Stimulated activated CD4-positive, alpha-beta T cell treated with anti-CD3 and anti-CD28 coated beads, Interleukin-12 subunit alpha, Interleukin-12 subunit beta, amount 100 ng/mL, for 24 hours (primary cell): ENCODE results near the gene SPINK13.
"Not testable (repeated sequence)": the region's sequence is repeated elsewhere in the genome, so short reads cannot be mapped to it uniquely, and the experiment has no call there.

ENCODE experiments used
- DNase-seq, 2 experiments: peaks; one replicate each; pipeline ENCODE4 v3.0.0-alpha.2; 2020; ENCODE audit warnings: low read depth in 2 of 2

The SPINK13 gene, protein sequence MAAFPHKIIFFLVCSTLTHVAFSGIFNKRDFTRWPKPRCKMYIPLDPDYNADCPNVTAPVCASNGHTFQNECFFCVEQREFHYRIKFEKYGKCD

GRCh38 chr5:148268566-148268965 lies at the start of gene SPINK13:
Gene SPINK13 (plus strand): TSS chr5:148268794. CDS start chr5:148270073, 1,279 bp downstream.
- DNase-seq, result no peak

DNA sequence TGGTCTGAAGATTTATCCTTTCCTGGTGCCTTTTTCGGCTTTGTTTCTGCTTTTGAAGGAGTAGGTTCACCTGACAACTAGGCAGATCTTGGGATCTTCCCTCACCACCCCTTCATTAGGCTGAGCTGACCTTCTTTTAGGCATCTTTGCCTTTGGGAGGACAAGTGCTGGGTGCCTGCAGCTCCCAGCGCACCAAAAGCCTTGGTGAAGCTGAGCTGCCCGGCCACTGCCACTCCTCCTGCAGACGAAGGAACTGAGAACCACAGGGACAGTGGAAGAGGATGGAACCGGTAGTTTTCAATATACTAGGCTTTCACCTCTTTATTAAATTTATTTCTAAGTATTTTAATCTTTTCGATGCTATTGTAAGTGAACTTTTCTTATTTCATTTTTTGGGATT lies 47.1 kb upstream of the SPINK13 start:
- no peak for DNase-seq

GRCh38 chr5:148224117-148224742 lies 44.4 kb upstream of the SPINK13 start:
- DNase-seq, result no peak

- DNase-seq, result no peak
Measured at GRCh38 chr5:148228392-148228984, 40.1 kb upstream of the SPINK13 start.

DNA sequence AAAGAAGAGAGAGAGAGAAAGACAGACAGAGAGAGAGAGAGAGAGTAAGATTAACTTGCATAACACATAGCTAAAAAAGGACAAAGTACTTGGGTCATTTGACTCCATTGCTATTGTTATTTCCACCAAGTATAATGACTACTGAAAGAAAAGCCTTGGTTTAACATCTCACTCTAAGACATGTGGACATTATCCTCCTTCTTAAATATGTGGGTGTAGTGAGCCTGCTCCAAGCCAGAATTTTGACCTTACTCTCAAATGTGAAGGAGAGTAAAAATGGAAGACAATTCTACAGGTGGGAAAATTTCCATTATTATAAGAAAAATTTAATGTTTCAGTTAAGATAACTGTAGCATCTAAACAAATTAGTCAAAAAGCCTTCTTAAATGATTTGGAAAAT lies 38.8 kb upstream of the SPINK13 start:
- no peak for DNase-seq

- DNase-seq, result no peak
Measured at GRCh38 chr5:148230240-148230639, 38.4 kb upstream of the SPINK13 start.

DNA sequence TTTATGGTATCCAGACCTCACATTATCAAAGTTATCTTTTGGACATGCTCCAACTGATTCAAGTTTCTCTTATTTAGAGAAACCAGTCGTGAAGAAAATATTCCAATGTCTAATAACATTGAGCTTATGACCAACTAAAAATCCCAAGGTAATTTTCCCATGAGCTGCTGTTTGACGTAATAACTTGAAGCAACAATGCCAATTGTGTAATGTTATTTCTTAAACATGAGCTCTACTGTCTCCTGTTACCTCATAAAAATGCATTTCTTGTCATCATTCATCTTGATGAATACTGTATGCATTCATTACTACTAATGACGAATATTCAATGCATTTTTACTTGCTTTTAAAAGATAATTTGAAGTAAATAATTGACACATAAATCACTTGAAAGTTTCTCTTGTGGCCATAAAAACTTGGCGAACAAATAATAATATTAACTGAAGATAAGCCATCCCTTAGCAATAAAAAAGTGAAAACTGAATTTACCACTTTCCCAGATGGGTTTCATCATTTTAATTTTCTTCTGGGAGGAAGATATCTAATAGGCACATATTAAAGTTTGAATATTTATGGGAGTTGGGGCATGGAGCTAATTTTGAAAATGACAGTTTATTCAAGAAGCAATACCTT lies 30.7 kb upstream of the SPINK13 start:
- no peak for DNase-seq

GRCh38 chr5:148238418-148238794 lies 30.2 kb upstream of the SPINK13 start, which contains the start of gene MARCOL:
Gene MARCOL (plus strand): TSS chr5:148238525. CDS start chr5:148238598, 73 bp downstream.
- DNase-seq, result no peak

- no peak for DNase-seq
Measured at GRCh38 chr5:148248894-148249293, 19.7 kb upstream of the SPINK13 start.

DNA sequence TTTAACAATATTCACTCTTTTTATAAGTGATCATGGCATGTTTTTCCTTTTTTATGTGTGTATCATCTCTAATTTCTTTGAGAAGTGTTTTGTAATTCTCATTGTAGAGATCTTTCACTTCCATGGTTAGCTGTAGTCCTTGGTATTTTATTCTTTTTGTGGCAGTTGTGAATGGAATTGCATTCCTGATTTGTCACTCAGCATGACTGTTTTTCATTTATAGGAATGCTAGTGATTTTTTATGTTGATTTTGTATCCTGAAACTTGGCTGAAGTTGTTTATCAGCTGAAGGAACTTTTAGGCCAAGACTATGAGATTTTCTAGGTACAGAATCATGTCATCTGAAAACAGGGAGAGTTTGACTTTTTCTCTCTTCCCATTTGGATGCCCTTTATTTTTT lies 13.1 kb upstream of the SPINK13 start:
- DNase-seq, result no peak

DNA sequence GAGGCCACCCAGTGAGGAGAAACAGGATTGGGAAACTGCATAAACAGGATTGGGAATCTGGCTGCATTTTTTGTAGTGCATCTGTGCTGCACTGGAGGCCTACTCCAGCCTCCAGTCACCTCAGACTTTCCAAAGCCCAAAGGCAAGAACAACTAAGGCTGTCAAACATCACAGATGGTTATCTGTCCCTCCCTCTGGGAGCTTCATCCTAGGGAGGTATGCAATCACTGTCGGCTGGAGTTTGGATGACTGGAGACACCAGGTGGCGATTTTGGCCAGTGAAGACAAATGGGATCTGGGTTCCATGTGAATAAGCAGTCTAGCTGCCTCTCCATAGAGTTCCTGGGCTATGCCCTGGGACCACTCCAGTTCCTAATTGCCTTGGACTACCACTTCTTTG lies 9.3 kb upstream of the SPINK13 start:
- no peak for DNase-seq

- no peak for DNase-seq
Measured at GRCh38 chr5:148261221-148261620, 7.4 kb upstream of the SPINK13 start.

DNA sequence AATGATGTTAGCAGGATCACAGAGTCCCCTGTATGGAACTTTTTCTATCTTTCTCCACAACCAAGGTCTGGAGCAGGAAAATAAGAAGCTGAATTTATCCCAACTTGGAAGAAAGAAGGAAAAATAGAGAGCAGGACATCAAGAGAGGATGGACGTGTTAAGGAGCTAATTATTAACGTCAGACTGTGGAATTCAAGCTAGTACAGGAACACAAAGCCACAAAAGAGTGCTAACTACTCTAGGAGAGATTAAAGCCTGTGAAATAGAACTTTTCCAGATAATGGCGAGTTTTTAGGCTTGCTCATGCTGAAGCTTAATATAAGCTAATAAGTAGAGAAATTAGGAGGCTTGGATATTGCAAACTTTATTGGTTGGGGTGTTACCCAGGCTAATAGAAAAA lies 632 bp upstream of the SPINK13 start:
- no peak for DNase-seq

- not testable (repeated sequence) for DNase-seq
Measured at GRCh38 chr5:148275129-148275528, 6.5 kb downstream of the SPINK13 start.

GRCh38 chr5:148280893-148281292 lies 12.3 kb downstream of the SPINK13 start:
- not testable (repeated sequence) for DNase-seq

DNA sequence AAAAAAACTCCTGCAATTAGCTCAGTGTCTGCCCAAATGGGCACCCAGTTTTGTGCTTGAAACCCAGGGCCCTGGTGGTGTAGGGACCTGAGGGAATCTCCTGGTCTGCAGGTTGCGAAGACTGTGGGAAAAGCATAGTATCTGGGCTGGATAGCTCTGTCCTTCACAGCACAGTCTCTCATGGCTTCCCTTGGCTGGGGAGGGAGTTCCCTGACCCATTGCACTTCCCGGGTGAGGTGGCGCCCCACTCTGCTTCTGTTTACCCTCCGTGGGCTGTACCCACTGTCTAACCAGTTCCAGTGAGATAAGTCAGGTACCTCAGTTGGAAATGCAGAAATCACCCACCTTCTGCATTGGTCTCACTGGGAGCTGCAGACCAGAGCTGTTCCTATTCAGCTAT lies 12.7 kb downstream of the SPINK13 start:
- not testable (repeated sequence) for DNase-seq

DNA sequence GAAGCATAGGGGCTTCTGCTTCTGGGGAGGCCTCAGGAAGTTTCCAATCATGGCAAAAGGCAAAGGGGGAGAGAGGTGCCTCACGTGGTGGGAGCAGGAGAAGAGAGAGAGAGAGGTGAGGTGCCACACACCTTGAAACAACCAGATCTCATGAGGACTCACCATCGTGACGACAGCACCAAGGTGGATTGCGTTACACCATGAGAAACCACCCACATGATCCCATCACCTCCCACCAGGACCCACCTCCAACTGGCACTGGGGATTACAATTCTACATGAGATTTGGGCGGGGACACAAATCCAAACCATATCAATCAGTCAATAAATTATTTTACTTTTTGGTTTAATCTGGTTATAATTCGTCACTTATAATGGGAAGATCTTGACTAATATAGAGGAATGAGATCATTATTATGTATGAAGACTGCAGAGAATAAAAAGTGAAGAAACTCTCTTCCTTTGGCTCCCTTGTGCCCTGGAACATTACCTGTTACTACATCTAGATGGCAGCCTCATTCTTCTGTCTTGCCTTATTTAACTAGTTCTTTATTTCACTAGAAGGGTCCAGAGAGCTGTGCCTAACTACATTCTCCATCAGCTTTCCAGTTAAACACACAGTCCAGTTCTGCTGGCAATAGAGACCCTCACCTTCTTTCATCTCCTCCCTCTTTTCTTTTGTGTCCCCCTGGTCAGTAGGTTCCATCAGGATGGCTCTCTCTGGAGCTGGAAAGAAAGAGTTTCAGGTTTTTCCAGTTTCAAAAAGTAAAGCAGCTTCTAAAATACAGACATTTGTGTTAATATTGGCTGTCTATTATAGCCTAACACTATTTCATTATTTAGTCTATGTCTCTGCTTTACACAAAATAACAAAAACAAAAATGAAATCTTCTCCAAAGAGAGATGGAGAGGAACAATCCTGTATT lies 21.9 kb downstream of the SPINK13 start:
- no peak for DNase-seq

DNA sequence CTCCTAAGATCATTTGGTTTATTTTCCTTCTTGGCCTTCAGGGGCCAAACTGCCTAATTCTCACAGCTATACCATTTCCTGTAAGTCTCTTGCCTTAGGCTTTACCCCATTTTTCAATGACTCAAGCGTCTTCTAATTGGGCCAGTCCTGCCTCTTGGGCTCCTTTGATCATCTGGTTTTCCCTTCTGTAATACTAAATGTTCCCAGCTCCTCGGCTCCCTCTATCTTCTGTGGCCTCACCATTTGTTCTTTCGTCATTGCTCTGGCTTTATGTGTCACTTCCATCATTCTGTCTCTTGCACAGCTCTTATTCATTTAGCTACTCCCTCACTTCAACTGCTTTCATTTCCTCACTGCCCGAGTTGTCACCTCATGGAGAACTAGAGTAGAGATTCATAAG lies 29.1 kb downstream of the SPINK13 start:
- no peak for DNase-seq

DNA sequence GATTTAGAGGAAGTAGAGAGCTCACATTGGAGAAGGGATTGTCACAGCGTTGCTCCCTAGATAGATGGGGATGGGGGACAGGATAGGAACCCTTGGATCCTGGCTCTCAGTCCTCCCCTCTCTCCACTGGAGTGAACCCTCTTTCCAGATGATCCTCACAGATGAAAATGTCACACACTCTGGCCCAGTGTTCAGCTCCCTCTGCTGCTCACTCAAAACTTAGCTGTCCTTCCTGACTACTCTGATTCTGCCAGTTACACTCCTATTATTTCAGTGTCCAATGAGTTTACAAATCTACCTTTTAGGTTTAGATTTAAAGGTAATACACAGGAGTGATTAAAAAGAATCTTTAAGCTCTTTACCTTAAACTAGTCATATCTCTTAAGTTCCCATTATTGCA lies 37.9 kb downstream of the SPINK13 start:
- DNase-seq, result no peak

DNA sequence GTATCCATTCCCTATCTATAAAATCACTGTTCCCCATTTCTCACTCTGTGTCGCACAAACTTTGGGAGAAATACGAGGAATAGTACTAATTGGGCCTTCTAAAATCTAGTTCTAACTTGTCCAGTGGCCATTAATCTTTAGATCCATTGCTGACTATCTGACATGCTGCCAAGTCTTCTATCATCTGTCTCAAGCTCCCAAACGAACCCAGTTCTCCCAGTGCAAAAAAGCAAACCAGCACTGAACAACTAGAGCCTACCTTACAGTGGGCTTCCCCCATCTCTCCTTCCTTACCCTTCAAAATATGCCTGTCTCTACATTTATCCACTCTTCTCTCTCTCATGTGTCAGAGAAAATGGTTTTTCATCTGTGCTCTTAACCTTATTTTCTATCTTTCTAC lies 40.4 kb downstream of the SPINK13 start:
- DNase-seq, result no peak

- DNase-seq, result no peak
Measured at GRCh38 chr5:148309746-148310145, 41.2 kb downstream of the SPINK13 start.

DNA sequence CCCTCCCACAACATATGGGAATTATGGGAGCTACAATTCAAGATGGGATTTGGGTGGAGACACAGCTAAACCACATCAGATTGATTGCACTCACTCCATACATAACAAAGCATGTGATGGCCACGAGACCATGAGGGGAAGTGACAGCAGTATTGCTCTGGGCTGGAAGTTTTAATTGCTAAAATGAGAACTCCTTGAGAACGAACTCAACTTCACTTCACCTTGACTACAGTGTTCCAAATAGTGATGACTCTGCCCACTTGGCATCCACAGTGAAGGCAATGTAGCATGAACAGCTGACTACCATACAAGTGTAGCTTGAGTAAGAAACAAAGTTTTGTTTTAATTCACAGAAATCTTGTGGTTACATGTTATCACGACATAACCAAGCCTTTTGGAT lies 42.9 kb downstream of the SPINK13 start:
- DNase-seq, result no peak
